ENCODE results near the gene ZNF341. TPM values are rescaled to one million over a fixed set of nuclear protein-coding genes. Genes with fewer than 3 reads are reported as not detected.
A peak's percentile ranks its signal among the peaks of the same experiment; 100 is the strongest.

Gene ZNF341
- total RNA-seq, 1 donor = 1.1 TPM

DNA sequence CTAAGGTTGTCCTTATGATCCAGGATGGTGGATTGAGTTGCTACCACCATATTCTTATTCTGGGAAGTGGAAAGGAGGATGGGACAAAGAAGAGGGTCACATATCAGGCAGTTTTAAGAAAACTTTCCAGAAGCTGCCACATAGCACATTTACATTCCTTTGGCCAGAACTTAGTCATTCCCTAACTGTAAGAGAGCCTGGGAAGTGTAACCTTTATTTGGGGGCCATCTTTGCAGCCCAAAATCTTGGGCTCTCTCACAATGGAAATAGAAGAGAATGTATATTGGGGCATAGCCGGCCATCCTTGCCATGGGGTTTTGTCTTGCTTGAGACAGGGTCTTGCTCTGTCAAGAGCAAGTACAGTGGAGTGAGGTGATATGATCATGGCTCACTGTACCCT lies 8.4 kb downstream of the ZNF341 start:
- H3K27ac ChIP-seq (ENCODE audit: low read depth, low read length) = no peak overlapping the region
- TF ChIP-seq, protein P1, sequence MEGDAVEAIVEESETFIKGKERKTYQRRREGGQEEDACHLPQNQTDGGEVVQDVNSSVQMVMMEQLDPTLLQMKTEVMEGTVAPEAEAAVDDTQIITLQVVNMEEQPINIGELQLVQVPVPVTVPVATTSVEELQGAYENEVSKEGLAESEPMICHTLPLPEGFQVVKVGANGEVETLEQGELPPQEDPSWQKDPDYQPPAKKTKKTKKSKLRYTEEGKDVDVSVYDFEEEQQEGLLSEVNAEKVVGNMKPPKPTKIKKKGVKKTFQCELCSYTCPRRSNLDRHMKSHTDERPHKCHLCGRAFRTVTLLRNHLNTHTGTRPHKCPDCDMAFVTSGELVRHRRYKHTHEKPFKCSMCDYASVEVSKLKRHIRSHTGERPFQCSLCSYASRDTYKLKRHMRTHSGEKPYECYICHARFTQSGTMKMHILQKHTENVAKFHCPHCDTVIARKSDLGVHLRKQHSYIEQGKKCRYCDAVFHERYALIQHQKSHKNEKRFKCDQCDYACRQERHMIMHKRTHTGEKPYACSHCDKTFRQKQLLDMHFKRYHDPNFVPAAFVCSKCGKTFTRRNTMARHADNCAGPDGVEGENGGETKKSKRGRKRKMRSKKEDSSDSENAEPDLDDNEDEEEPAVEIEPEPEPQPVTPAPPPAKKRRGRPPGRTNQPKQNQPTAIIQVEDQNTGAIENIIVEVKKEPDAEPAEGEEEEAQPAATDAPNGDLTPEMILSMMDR (IDR thresholded peaks at IDR 0.05; ENCODE audit: extremely low read depth, low read depth, low read length) = no peak
- peaks cover 6% of the 10 kb centered on the region for H3K79me2 ChIP-seq (ENCODE audit: insufficient read depth, low read length)
- H3K4me2 ChIP-seq (ENCODE audit: insufficient read depth, low read length) = no peak overlapping the region
- peaks cover 2% of the 10 kb centered on the region for H3K9me3 ChIP-seq (ENCODE audit: low read depth, low read length)
- H3K4me3 ChIP-seq (ENCODE audit: insufficient read depth, low read length) = no peak overlapping the region
- H3K36me3 ChIP-seq (ENCODE audit: insufficient read depth, low read length) = no peaks in the 10 kb centered on the region
- no peak overlapping the region for H2AFZ ChIP-seq (ENCODE audit: low read length)
- peak; percentile 70 for DNase-seq (ENCODE audit: insufficient read length, low spot score, missing footprints)
- H3K27me3 ChIP-seq (ENCODE audit: insufficient read depth, low read length) = no peaks in the 10 kb centered on the region
- H4K20me1 ChIP-seq (ENCODE audit: insufficient read depth, low read length) = no peaks in the 10 kb centered on the region
- H3K4me1 ChIP-seq (ENCODE audit: insufficient read depth, low read length) = no peaks in the 10 kb centered on the region

DNA sequence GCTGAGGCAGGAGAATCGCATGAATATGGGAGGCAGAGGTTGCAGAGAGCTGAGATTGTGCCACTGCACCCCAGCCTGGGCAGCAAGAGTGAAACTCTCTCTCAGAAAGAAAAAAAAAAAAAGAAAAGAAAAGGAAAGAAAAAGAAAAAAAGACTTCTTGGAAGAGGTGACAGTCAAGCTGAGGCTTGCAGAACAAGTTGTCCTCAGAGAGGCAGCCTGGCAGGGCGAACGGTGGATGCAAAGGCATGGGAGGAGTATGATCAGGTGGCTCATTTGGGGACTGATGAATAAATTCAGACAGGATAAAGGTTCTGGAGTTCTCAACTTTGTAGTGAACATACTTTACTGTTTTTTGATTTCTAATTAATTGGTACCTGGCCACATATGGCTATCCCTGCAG lies 12.4 kb downstream of the ZNF341 start:
- H3K36me3 ChIP-seq (ENCODE audit: insufficient read depth, low read length) = no peaks in the 10 kb centered on the region
- no peaks in the 10 kb centered on the region for H3K4me1 ChIP-seq (ENCODE audit: insufficient read depth, low read length)
- H3K27me3 ChIP-seq (ENCODE audit: insufficient read depth, low read length) = no peaks in the 10 kb centered on the region
- TF ChIP-seq, protein P1 (IDR thresholded peaks at IDR 0.05; ENCODE audit: extremely low read depth, low read depth, low read length) = no peak
- H2AFZ ChIP-seq (ENCODE audit: low read length) = no peak overlapping the region
- H3K4me3 ChIP-seq (ENCODE audit: insufficient read depth, low read length) = no peak overlapping the region
- H3K79me2 ChIP-seq (ENCODE audit: insufficient read depth, low read length) = peaks cover 1% of the 10 kb centered on the region
- no peak overlapping the region for H3K27ac ChIP-seq (ENCODE audit: low read depth, low read length)
- peak; percentile 50 for DNase-seq (ENCODE audit: insufficient read length, low spot score, missing footprints)
- no peaks in the 10 kb centered on the region for H4K20me1 ChIP-seq (ENCODE audit: insufficient read depth, low read length)
- H3K4me2 ChIP-seq (ENCODE audit: insufficient read depth, low read length) = no peak overlapping the region
- no peaks in the 10 kb centered on the region for H3K9me3 ChIP-seq (ENCODE audit: low read depth, low read length)

DNA sequence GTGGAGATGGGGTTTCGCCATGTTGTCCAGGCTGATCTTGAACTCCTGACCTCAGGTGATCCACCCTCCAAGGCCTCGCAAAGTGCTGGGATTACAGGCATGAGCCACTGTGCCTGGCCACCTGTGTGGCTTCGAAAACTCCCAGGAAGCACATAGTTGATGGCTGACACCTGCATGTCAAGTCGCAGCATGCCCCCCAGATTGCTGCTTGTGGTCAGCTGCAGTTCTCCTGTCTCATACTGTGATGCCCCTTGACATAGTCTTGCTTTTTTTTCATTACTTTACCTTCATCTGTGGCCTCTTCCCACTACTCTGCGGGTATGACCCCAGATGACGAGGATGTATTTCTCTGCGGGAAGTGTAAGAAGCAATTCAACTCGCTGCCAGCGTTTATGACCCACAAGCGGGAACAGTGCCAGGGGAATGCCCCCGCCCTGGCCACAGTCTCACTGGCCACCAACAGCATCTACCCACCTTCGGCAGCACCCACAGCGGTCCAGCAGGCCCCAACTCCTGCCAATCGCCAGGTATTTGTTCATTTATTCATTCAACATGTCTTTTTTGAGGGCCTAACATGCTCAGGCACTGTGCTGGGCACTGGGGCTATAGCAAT lies 13.1 kb downstream of the ZNF341 start:
- Histone ChIP-seq H3K27ac (ENCODE audit: low read depth, low read length) (no peak overlapping the region), H3K4me1 (ENCODE audit: insufficient read depth, low read length) (no peaks in the 10 kb centered on the region), H4K20me1 (ENCODE audit: insufficient read depth, low read length) (no peaks in the 10 kb centered on the region), H3K36me3 (ENCODE audit: insufficient read depth, low read length) (no peaks in the 10 kb centered on the region), H3K4me3 (ENCODE audit: insufficient read depth, low read length) (no peak overlapping the region), H3K27me3 (ENCODE audit: insufficient read depth, low read length) (no peaks in the 10 kb centered on the region), H3K79me2 (ENCODE audit: insufficient read depth, low read length) (no peaks in the 10 kb centered on the region), H3K4me2 (ENCODE audit: insufficient read depth, low read length) (no peak overlapping the region), H2AFZ (ENCODE audit: low read length) (no peak overlapping the region), H3K9me3 (ENCODE audit: low read depth, low read length) (no peaks in the 10 kb centered on the region)
- peak; percentile 6 for DNase-seq (ENCODE audit: insufficient read length, low spot score, missing footprints)
- TF ChIP-seq, protein P1 (IDR thresholded peaks at IDR 0.05; ENCODE audit: extremely low read depth, low read depth, low read length) = no peak

DNA sequence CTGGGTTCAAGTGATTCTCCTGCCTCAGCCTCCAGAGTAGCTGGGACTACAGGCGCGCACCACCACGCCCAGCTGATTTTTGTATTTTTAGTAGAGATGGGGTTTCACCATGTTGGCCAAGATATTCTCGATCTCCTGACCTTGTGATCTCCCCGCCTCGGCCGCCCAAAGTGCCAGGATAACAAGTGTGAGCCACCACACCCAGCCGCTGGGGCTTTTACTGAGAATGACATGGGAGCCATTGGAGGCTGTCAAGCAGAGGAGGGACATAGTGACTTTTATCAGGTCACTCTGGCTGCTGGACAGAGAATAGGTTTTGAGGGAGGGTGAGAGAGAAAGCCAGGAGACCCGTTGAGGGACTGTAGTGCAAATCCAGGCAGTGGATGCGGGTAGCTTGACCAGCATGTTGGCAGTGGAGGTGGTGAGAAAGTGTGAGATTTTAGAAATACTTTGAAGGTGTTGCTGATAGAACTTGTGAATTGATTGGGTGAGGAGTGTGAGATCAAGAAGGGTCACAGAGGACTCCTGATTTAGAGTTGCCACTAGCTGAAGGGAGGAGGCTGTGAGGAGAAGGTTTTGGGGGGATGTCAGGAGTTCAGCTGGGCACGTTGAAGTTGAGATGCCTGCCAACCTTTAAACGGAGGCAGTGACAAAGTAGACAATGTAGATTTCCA lies 14.7 kb downstream of the ZNF341 start:
- no peaks in the 10 kb centered on the region for H3K27me3 ChIP-seq (ENCODE audit: insufficient read depth, low read length)
- no peaks in the 10 kb centered on the region for H3K79me2 ChIP-seq (ENCODE audit: insufficient read depth, low read length)
- no peak overlapping the region for H3K4me3 ChIP-seq (ENCODE audit: insufficient read depth, low read length)
- no peak overlapping the region for H2AFZ ChIP-seq (ENCODE audit: low read length)
- TF ChIP-seq, protein P1 (IDR thresholded peaks at IDR 0.05; ENCODE audit: extremely low read depth, low read depth, low read length) = no peak
- H3K27ac ChIP-seq (ENCODE audit: low read depth, low read length) = no peak overlapping the region
- no peaks in the 10 kb centered on the region for H3K36me3 ChIP-seq (ENCODE audit: insufficient read depth, low read length)
- no peaks in the 10 kb centered on the region for H4K20me1 ChIP-seq (ENCODE audit: insufficient read depth, low read length)
- no peak for DNase-seq (ENCODE audit: insufficient read length, low spot score, missing footprints)
- H3K4me2 ChIP-seq (ENCODE audit: insufficient read depth, low read length) = no peak overlapping the region
- H3K9me3 ChIP-seq (ENCODE audit: low read depth, low read length) = no peaks in the 10 kb centered on the region
- no peaks in the 10 kb centered on the region for H3K4me1 ChIP-seq (ENCODE audit: insufficient read depth, low read length)
